Body of pancreas (tissue), 4 donors: ENCODE results near the gene BMP8A. TPM values are rescaled to one million over a fixed set of nuclear protein-coding genes. Genes with fewer than 3 reads are reported as not detected.
A peak's percentile ranks its signal among the peaks of the same experiment; 100 is the strongest.
"Not testable (repeated sequence)": the region's sequence is repeated elsewhere in the genome, so short reads cannot be mapped to it uniquely, and the experiment has no call there.

Source experiments
- ATAC-seq: fragments of 150-250 bp; one replicate; pipeline ENCODE4 v1.9.1; 2016
- DNase-seq, 4 donors: peaks; one replicate each; pipeline ENCODE4 v3.0.0-alpha.2; 2019
- H3K27ac ChIP-seq, 4 donors: fragments of 200-600 bp; sonication (generic); 1 replicate in 3 of 4; 2 replicates in 1 of 4; pipeline versions ENCODE4 v1.5.1 to v1.6.1; 2016 to 2019; ENCODE audit warnings: mild to moderate bottlenecking in 1 of 4, mixed read lengths in 1 of 4, moderate library complexity in 1 of 4
- H3K27me3 ChIP-seq, 2 donors: fragments of 200-600 bp; sonication (generic); one replicate each; pipeline ENCODE4 v1.6.0; 2016; ENCODE audit warnings: mild to moderate bottlenecking in 1 of 2
- H3K36me3 ChIP-seq, 2 donors: fragments of 200-600 bp; sonication (generic); replicated peaks in 1 of 2; 2 replicates each; pipeline ENCODE4 v1.5.1; 2016; ENCODE audit warnings: low read depth in 2 of 2; ENCODE audit not compliant: insufficient read depth in 1 of 2
- H3K4me1 ChIP-seq: fragments of 200-600 bp; sonication (generic); one replicate; pipeline ENCODE4 v1.6.0; 2016
- H3K4me3 ChIP-seq, 2 donors: fragments of 200-600 bp; sonication (generic); 1 replicate in 1 of 2; 2 replicates in 1 of 2; pipeline ENCODE4 v1.5.1; 2016 to 2019
- H3K9me3 ChIP-seq, 3 donors: fragments of 200-600 bp; sonication (generic); 1 replicate in 2 of 3; 2 replicates in 1 of 3; pipeline ENCODE4 v1.5.1; 2016
- CTCF ChIP-seq, 7 experiments: fragments of 450-650 bp in 4 of 7; fragments of 200-600 bp in 3 of 7; sonication (generic) in 3 of 7; IDR thresholded peaks; one replicate each; pipeline ENCODE4 v1.5.1; 2016 to 2019; ENCODE audit warnings: antibody characterized with exemption in 7 of 7
- POLR2A ChIP-seq, 3 donors: fragments of 450-650 bp; IDR thresholded peaks; one replicate each; pipeline ENCODE4 v1.6.1; 2016; ENCODE audit warnings: antibody characterized with exemption in 3 of 3, mild to moderate bottlenecking in 2 of 3
- WGBS, 2 donors: methylation state at CpG; one replicate each; pipeline ENCODE4 v1.1.5; 2017; 5-methylcytosine and 5-hydroxymethylcytosine counted together
- intact Hi-C: fragments of 100-400 bp; cut with DNase I; formaldehyde crosslinking; loops from one replicate; pipeline ENCODE4 v1.15.1; 2023
- total RNA-seq, 2 donors: library from RNA; depleted of rRNA; stranded (reverse); fragments of >200 nt; gene quantifications; one replicate each; pipeline ENCODE4 v1.1.0, GENCODE V29; 2016

BMP8A gene
- total RNA-seq, 2 donors from 2014 or later: 5.7 TPM; not detected in 1

GRCh38 chr1:39494671-39495410, 3.4 kb downstream of the BMP8A start:
- Histone ChIP-seq H3K4me3 (no peak overlapping the region), H3K27me3 (no peaks in the 10 kb centered on the region), H3K9me3 (no peaks in the 10 kb centered on the region), H3K36me3 (no peaks in the 10 kb centered on the region), H3K4me1 (peaks cover 21% of the 10 kb centered on the region), H3K27ac (no peak overlapping the region)
- DNase-seq (no peak), ATAC-seq (no peak)
- 88 to 90% methylated on average over 6 to 14 of the region's 14 CpGs for WGBS, 2 donors
- intact Hi-C loops: no loop called here
- TF ChIP-seq POLR2A (IDR thresholded peaks at IDR 0.05): no peak

- H3K9me3 ChIP-seq, intact Hi-C loops, H3K4me3 ChIP-seq, H3K4me1 ChIP-seq, H3K36me3 ChIP-seq, H3K27me3 ChIP-seq, H3K27ac ChIP-seq: not testable (repeated sequence)
- WGBS, 2 donors: 46 to 50% methylated on average over 5 of the region's 5 CpGs
- DNase-seq: peak; percentile 48 to 71 (median 58)
- ATAC-seq: peak; percentile 33
Observed at GRCh38 chr1:39496520-39496919, 5.1 kb downstream of the BMP8A start.

- TF ChIP-seq CTCF (IDR thresholded peaks at IDR 0.05): no peak
- TF ChIP-seq POLR2A (IDR thresholded peaks at IDR 0.05): no peak
- no peak overlapping the region for H3K27ac ChIP-seq
- no peaks in the 10 kb centered on the region for H3K9me3 ChIP-seq
- H3K36me3 ChIP-seq: no peaks in the 10 kb centered on the region
- ATAC-seq: no peak
- H3K4me3 ChIP-seq: no peak overlapping the region
- no peaks in the 10 kb centered on the region for H3K27me3 ChIP-seq
- intact Hi-C loops: no loop called here
- 54 to 100% methylated on average over 1 to 4 of the region's 5 CpGs for WGBS, 2 donors
- H3K4me1 ChIP-seq: peaks cover 7% of the 10 kb centered on the region
- DNase-seq: no peak
Observed at GRCh38 chr1:39497585-39497984, 6.1 kb downstream of the BMP8A start.

- 85 to 90% methylated on average over 4 to 9 of the region's 9 CpGs for WGBS, 2 donors
- H3K9me3 ChIP-seq, H3K27ac ChIP-seq, H3K36me3 ChIP-seq, intact Hi-C loops, DNase-seq, H3K4me3 ChIP-seq, H3K27me3 ChIP-seq, H3K4me1 ChIP-seq, ATAC-seq: not testable (repeated sequence)
Observed at GRCh38 chr1:39498096-39498710, 6.8 kb downstream of the BMP8A start.

GRCh38 chr1:39498821-39499220, 7.4 kb downstream of the BMP8A start:
- not testable (repeated sequence) for H3K27ac ChIP-seq, DNase-seq

GRCh38 chr1:39499668-39500067, 8.2 kb downstream of the BMP8A start:
- Histone ChIP-seq H3K36me3 (no peaks in the 10 kb centered on the region), H3K9me3 (no peaks in the 10 kb centered on the region), H3K4me1 (peaks cover 7% of the 10 kb centered on the region), H3K4me3 (no peak overlapping the region), H3K27me3 (no peaks in the 10 kb centered on the region), H3K27ac (no peak overlapping the region)
- ATAC-seq (no peak), DNase-seq (peak in 2 of 4 donors; percentile 25 to 28)
- intact Hi-C loops: no loop called here
- 71% methylated on average over 5 of the region's 5 CpGs; no CpG with 5 or more reads in 1 of the 2 donors for WGBS, 2 donors
- no peak for TF ChIP-seq POLR2A (IDR thresholded peaks at IDR 0.05)
- TF ChIP-seq CTCF (IDR thresholded peaks at IDR 0.05): no peak

More at GRCh38 chr1:39498821-39499220, 7.4 kb downstream of the BMP8A start:
- ATAC-seq, H3K27me3 ChIP-seq, H3K36me3 ChIP-seq, H3K9me3 ChIP-seq, H3K4me3 ChIP-seq, intact Hi-C loops, H3K4me1 ChIP-seq: not testable (repeated sequence)
- WGBS, 2 donors: 82% methylated on average over 7 of the region's 15 CpGs; no CpG with 5 or more reads in 1 of the 2 donors
